AG10803 (cell line): ENCODE results near the gene DDX20.
"Not testable (repeated sequence)": the region's sequence is repeated elsewhere in the genome, so short reads cannot be mapped to it uniquely, and the experiment has no call there.

Experiments used
- DNase-seq: peaks from one replicate; pipeline ENCODE4 v3.0.0; 2010; ENCODE audit warnings: low read depth
- H3K4me3 ChIP-seq: 2 replicates; pipeline ENCODE4 v1.5.1; 2011; ENCODE audit warnings: mild to moderate bottlenecking, low read length, control low read depth
- CTCF ChIP-seq: conservative IDR thresholded peaks from 2 replicates; pipeline ENCODE4 v1.5.1; 2011; ENCODE audit warnings: mild to moderate bottlenecking, low read length, control low read depth, inconsistent platforms

Gene DDX20

GRCh38 chr1:111789142-111789541 is 33.4 kb downstream of the DDX20 start:
- no peak for TF ChIP-seq CTCF
- DNase-seq, result peak; percentile 84
- no peak overlapping the region for H3K4me3 ChIP-seq

- peak; percentile 27 for TF ChIP-seq CTCF
- peak; percentile 99 for DNase-seq
- H3K4me3 ChIP-seq, result no peak overlapping the region
Observed at GRCh38 chr1:111789666-111790316, 34.1 kb downstream of the DDX20 start.

GRCh38 chr1:111791776-111792175 is 36.1 kb downstream of the DDX20 start:
- H3K4me3 ChIP-seq, result no peak overlapping the region
- no peak for TF ChIP-seq CTCF
- no peak for DNase-seq

- no peak overlapping the region for H3K4me3 ChIP-seq
- TF ChIP-seq CTCF, result no peak
- no peak for DNase-seq
Observed at GRCh38 chr1:111792249-111792648, 36.5 kb downstream of the DDX20 start.

- no peak for DNase-seq
- TF ChIP-seq CTCF, result no peak
- no peak overlapping the region for H3K4me3 ChIP-seq
Observed at GRCh38 chr1:111793923-111794322, 38.2 kb downstream of the DDX20 start.

- no peak for DNase-seq
- no peak for TF ChIP-seq CTCF
- H3K4me3 ChIP-seq, result no peak overlapping the region
Observed at GRCh38 chr1:111795401-111795800, 39.7 kb downstream of the DDX20 start.

GRCh38 chr1:111798580-111798979 is 42.9 kb downstream of the DDX20 start:
- H3K4me3 ChIP-seq, result no peak overlapping the region
- no peak for DNase-seq
- TF ChIP-seq CTCF, result no peak

GRCh38 chr1:111799722-111800121 is 44.0 kb downstream of the DDX20 start:
- not testable (repeated sequence) for DNase-seq, H3K4me3 ChIP-seq
